ENCODE measurements around the gene CRTAC1.
"Not testable (repeated sequence)": the region's sequence is repeated elsewhere in the genome, so short reads cannot be mapped to it uniquely, and the experiment has no call there.

The CRTAC1 gene

GRCh38 chr10:97869091-97870042, 161.1 kb downstream of the CRTAC1 start:
- DNase-seq (ENCODE audit: low read depth): peak; percentile 77

GRCh38 chr10:97868134-97868685, 162.2 kb downstream of the CRTAC1 start:
- no peak for DNase-seq (ENCODE audit: low read depth)

- DNase-seq (ENCODE audit: low read depth): no peak
Observed at GRCh38 chr10:97867220-97867800, 163.1 kb downstream of the CRTAC1 start.

GRCh38 chr10:97866524-97867219, 163.7 kb downstream of the CRTAC1 start:
- no peak for DNase-seq (ENCODE audit: low read depth)

GRCh38 chr10:97865488-97865887, 164.9 kb downstream of the CRTAC1 start:
- no peak for DNase-seq (ENCODE audit: low read depth)

GRCh38 chr10:97863808-97864207, 166.6 kb downstream of the CRTAC1 start:
- no peak for DNase-seq (ENCODE audit: low read depth)

- no peak for DNase-seq (ENCODE audit: low read depth)
Observed at GRCh38 chr10:97861924-97862323, 168.5 kb downstream of the CRTAC1 start.

GRCh38 chr10:97861097-97861750, 169.2 kb downstream of the CRTAC1 start:
- DNase-seq (ENCODE audit: low read depth): peak; percentile 86

- DNase-seq (ENCODE audit: low read depth): no peak
Observed at GRCh38 chr10:97858001-97858439, 172.4 kb downstream of the CRTAC1 start.

- DNase-seq (ENCODE audit: low read depth): no peak
Observed at GRCh38 chr10:97854743-97855142, 175.7 kb downstream of the CRTAC1 start.

- DNase-seq (ENCODE audit: low read depth): no peak
Observed at GRCh38 chr10:97852840-97853405, 177.5 kb downstream of the CRTAC1 start.

- DNase-seq (ENCODE audit: low read depth): no peak
Observed at GRCh38 chr10:97852277-97852676, 178.1 kb downstream of the CRTAC1 start.

GRCh38 chr10:97851341-97852001, 178.9 kb downstream of the CRTAC1 start:
- DNase-seq (ENCODE audit: low read depth): no peak

GRCh38 chr10:97850446-97850845, 180.0 kb downstream of the CRTAC1 start:
- DNase-seq (ENCODE audit: low read depth): no peak

- DNase-seq (ENCODE audit: low read depth): no peak
Observed at GRCh38 chr10:97849687-97850402, 180.6 kb downstream of the CRTAC1 start, which contains the start of gene GOLGA7B. Gene GOLGA7B (plus strand): TSS chr10:97849843. CDS start chr10:97850304, 461 bp downstream.

- no peak for DNase-seq (ENCODE audit: low read depth)
Observed at GRCh38 chr10:97849103-97849686, 181.2 kb downstream of the CRTAC1 start.

GRCh38 chr10:97844678-97845077, 185.7 kb downstream of the CRTAC1 start:
- no peak for DNase-seq (ENCODE audit: low read depth)

- DNase-seq (ENCODE audit: low read depth): not testable (repeated sequence)
Observed at GRCh38 chr10:97843972-97844371, 186.4 kb downstream of the CRTAC1 start.

GRCh38 chr10:97843281-97843671, 187.1 kb downstream of the CRTAC1 start:
- DNase-seq (ENCODE audit: low read depth): no peak

Measured in stromal cell of bone marrow (primary cell).